WTC11 (cell line): ENCODE data around the gene OPN3. TPM values are rescaled to one million over a fixed set of nuclear protein-coding genes. Genes with fewer than 3 reads are reported as not detected.

Source experiments
- ATAC-seq: fragments of 200-7000 bp; cut with Tn5 transposase; 2 replicates; pipeline ENCODE4 v1.10.0; 2021; ENCODE audit warnings: mild to moderate bottlenecking, moderate library complexity
- CTCF ChIA-PET: fragments of 300-600 bp; sonication (Branson Sonifier 250); formaldehyde crosslinking; loops from one replicate; lab custom pipeline; 2021; ENCODE audit warnings: antibody characterized with exemption; lab: Charles Lee
- POLR2A ChIA-PET: fragments of 350-600 bp; sonication (Branson Sonifier 250); formaldehyde crosslinking; loops from one replicate; lab custom pipeline; 2021; ENCODE audit warnings: antibody characterized with exemption; lab: Charles Lee
- DNase-seq: peaks from one replicate; pipeline ENCODE4 v3.0.0; 2021; ENCODE audit warnings: low spot score
- H3K27ac Mint-ChIP-seq: 2 replicates; pipeline ENCODE4 v1.8.0; 2021; ENCODE audit warnings: mixed read lengths
- H3K27me3 Mint-ChIP-seq: 2 replicates; pipeline ENCODE4 v1.8.0; 2021; ENCODE audit warnings: low read depth, mild to moderate bottlenecking, moderate library complexity, mixed read lengths
- H3K36me3 Mint-ChIP-seq: 2 replicates; pipeline ENCODE4 v1.8.0; 2021; ENCODE audit warnings: mixed read lengths
- H3K4me1 Mint-ChIP-seq: 2 replicates; pipeline ENCODE4 v1.8.0; 2022; ENCODE audit warnings: mixed read lengths
- H3K4me3 Mint-ChIP-seq: 2 replicates; pipeline ENCODE4 v1.8.0; 2021; ENCODE audit warnings: mild to moderate bottlenecking, moderate library complexity, mixed read lengths
- H3K9me3 Mint-ChIP-seq: 2 replicates; pipeline ENCODE4 v1.8.0; 2021; ENCODE audit warnings: mixed read lengths
- ARID4B ChIP-seq: sonication (generic); formaldehyde crosslinking; IDR thresholded peaks from 2 replicates; pipeline ENCODE4 v1.8.0; 2023; ENCODE audit warnings: missing genetic modification reagents, mild to moderate bottlenecking, borderline replicate concordance
- E2F4 ChIP-seq: sonication (generic); formaldehyde crosslinking; IDR thresholded peaks from 2 replicates; pipeline ENCODE4 v1.8.1; 2022; ENCODE audit warnings: low read depth, mild to moderate bottlenecking, moderate library complexity, missing genetic modification reagents, borderline replicate concordance
- E2F5 ChIP-seq: sonication (generic); formaldehyde crosslinking; IDR thresholded peaks from 2 replicates; pipeline ENCODE4 v1.8.1; 2022; ENCODE audit warnings: mild to moderate bottlenecking, moderate library complexity, missing genetic modification reagents
- ELF4 ChIP-seq: sonication (generic); formaldehyde crosslinking; IDR thresholded peaks from 2 replicates; pipeline ENCODE4 v1.8.1; 2022; ENCODE audit warnings: low read depth, mild to moderate bottlenecking, moderate library complexity, missing genetic modification reagents
- ESRRA ChIP-seq: sonication (generic); formaldehyde crosslinking; IDR thresholded peaks from 2 replicates; pipeline ENCODE4 v1.8.1; 2022; ENCODE audit warnings: mild to moderate bottlenecking, missing genetic modification reagents, borderline replicate concordance
- GRHL2 ChIP-seq: fragments of 250-450 bp; sonication (Bioruptor Pico); IDR thresholded peaks from 2 replicates; pipeline ENCODE4 v1.8.0; 2022; ENCODE audit warnings: mild to moderate bottlenecking, moderate library complexity; ENCODE audit not compliant: insufficient replicate concordance, severe bottlenecking
- HMGA2 ChIP-seq: fragments of 250-450 bp; sonication (Bioruptor Pico); IDR thresholded peaks from 2 replicates; pipeline ENCODE4 v1.4.0; 2021; ENCODE audit warnings: mild to moderate bottlenecking, moderate library complexity
- IRF2 ChIP-seq: sonication (generic); formaldehyde crosslinking; IDR thresholded peaks from 2 replicates; pipeline ENCODE4 v1.8.0; 2022; ENCODE audit warnings: low read depth, missing genetic modification reagents, borderline replicate concordance
- NFATC4 ChIP-seq: fragments of 250-450 bp; sonication (Bioruptor Pico); IDR thresholded peaks from 2 replicates; pipeline ENCODE4 v1.9.0; 2021; ENCODE audit warnings: mild to moderate bottlenecking
- NFYB ChIP-seq: sonication (generic); formaldehyde crosslinking; conservative IDR thresholded peaks from 2 replicates; pipeline ENCODE4 v1.8.0; 2022; ENCODE audit warnings: low read depth, missing genetic modification reagents
- NR2C2 ChIP-seq: sonication (generic); formaldehyde crosslinking; IDR thresholded peaks from 2 replicates; pipeline ENCODE4 v1.8.0; 2022; ENCODE audit warnings: mild to moderate bottlenecking, missing genetic modification reagents
- TEAD1 ChIP-seq: sonication (generic); formaldehyde crosslinking; IDR thresholded peaks from 2 replicates; pipeline ENCODE4 v1.8.0; 2022; ENCODE audit warnings: mild to moderate bottlenecking, missing genetic modification reagents
- ZNF121 ChIP-seq: sonication (generic); formaldehyde crosslinking; IDR thresholded peaks from 2 replicates; pipeline ENCODE4 v1.8.0; 2023; ENCODE audit warnings: missing genetic modification reagents
- ZNF138 ChIP-seq: sonication (generic); formaldehyde crosslinking; conservative IDR thresholded peaks from 2 replicates; pipeline ENCODE4 v1.8.1; 2022; ENCODE audit warnings: mild to moderate bottlenecking, moderate library complexity, missing genetic modification reagents
- total RNA-seq: library from RNA; stranded (reverse); gene quantifications from 3 replicates; pipeline ENCODE4 v1.2.3, GENCODE V29; 2021
- TF ChIP-seq, protein P1 (sequence below): fragments of 250-450 bp; sonication (Bioruptor Pico); IDR thresholded peaks from 2 replicates; pipeline ENCODE4 v2.1.2; 2022; ENCODE audit warnings: mild to moderate bottlenecking, moderate library complexity
- TF ChIP-seq, protein P2 (sequence below): sonication (generic); formaldehyde crosslinking; IDR thresholded peaks from 2 replicates; pipeline ENCODE4 v1.8.1; 2023; ENCODE audit warnings: mild to moderate bottlenecking, moderate library complexity, missing genetic modification reagents
- TF ChIP-seq, protein P3 (sequence below): sonication (generic); formaldehyde crosslinking; IDR thresholded peaks from 2 replicates; pipeline ENCODE4 v1.8.1; 2023; ENCODE audit warnings: mild to moderate bottlenecking, missing genetic modification reagents, borderline replicate concordance
- TF ChIP-seq, protein P4 (sequence below): sonication (generic); formaldehyde crosslinking; IDR thresholded peaks from 2 replicates; pipeline ENCODE4 v1.8.1; 2023; ENCODE audit warnings: mild to moderate bottlenecking, missing genetic modification reagents, moderate library complexity

The OPN3 gene
- total RNA-seq, 1 experiment from 2014 or later, result 17.2 TPM

DNA sequence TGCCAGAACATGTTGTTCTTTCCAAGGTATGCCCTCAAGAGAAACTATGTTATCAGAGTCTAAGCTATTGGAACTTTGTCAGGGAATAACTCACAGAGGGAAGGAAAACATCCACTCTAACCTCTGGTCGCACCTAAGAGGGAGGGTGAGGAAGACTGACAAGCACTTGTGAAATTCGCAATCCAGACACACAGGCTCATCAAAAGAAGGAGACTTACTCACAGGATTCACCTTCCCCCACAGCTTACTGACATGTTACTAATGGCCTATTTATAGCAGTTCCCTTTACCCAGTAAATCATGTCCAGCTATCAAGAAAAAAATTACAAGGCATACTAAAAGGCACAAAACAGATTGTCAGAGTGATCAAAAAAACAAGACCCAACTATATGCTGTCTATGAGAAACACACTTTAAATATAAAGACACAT is 48.8 kb upstream of the OPN3 start:
- no peaks in the 10 kb centered on the region for H3K9me3 Mint-ChIP-seq
- no peak for DNase-seq
- no peaks in the 10 kb centered on the region for H3K27me3 Mint-ChIP-seq
- no peak overlapping the region for H3K4me3 Mint-ChIP-seq
- no peak overlapping the region for H3K27ac Mint-ChIP-seq
- ATAC-seq, result no peak
- no peaks in the 10 kb centered on the region for H3K4me1 Mint-ChIP-seq
- no peaks in the 10 kb centered on the region for H3K36me3 Mint-ChIP-seq
- ChIA-PET POLR2A (no interaction called here), CTCF (no interaction called here)
- TF ChIP-seq HMGA2 (CRISPR knock-in tag) (no peak), GRHL2 (CRISPR knock-in tag) (no peak), ZNF138 (CRISPR knock-in tag) (no peak), NFYB (no peak)
- TF ChIP-seq, protein P1, sequence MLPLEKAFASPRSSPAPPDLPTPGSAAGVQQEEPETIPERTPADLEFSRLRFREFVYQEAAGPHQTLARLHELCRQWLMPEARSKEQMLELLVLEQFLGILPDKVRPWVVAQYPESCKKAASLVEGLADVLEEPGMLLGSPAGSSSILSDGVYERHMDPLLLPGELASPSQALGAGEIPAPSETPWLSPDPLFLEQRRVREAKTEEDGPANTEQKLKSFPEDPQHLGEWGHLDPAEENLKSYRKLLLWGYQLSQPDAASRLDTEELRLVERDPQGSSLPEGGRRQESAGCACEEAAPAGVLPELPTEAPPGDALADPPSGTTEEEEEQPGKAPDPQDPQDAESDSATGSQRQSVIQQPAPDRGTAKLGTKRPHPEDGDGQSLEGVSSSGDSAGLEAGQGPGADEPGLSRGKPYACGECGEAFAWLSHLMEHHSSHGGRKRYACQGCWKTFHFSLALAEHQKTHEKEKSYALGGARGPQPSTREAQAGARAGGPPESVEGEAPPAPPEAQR, result no peak
- TF ChIP-seq, protein P2, sequence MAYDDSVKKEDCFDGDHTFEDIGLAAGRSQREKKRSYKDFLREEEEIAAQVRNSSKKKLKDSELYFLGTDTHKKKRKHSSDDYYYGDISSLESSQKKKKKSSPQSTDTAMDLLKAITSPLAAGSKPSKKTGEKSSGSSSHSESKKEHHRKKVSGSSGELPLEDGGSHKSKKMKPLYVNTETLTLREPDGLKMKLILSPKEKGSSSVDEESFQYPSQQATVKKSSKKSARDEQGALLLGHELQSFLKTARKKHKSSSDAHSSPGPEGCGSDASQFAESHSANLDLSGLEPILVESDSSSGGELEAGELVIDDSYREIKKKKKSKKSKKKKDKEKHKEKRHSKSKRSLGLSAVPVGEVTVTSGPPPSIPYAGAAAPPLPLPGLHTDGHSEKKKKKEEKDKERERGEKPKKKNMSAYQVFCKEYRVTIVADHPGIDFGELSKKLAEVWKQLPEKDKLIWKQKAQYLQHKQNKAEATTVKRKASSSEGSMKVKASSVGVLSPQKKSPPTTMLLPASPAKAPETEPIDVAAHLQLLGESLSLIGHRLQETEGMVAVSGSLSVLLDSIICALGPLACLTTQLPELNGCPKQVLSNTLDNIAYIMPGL, result no peak

GRCh38 chr1:241684108-241684507 is 43.9 kb upstream of the OPN3 start:
- TF ChIP-seq NR2C2 (CRISPR knock-in tag), result no peak
- no peak for TF ChIP-seq IRF2 (CRISPR knock-in tag)
- no peak for TF ChIP-seq E2F4 (CRISPR knock-in tag)
- TF ChIP-seq, protein P3, sequence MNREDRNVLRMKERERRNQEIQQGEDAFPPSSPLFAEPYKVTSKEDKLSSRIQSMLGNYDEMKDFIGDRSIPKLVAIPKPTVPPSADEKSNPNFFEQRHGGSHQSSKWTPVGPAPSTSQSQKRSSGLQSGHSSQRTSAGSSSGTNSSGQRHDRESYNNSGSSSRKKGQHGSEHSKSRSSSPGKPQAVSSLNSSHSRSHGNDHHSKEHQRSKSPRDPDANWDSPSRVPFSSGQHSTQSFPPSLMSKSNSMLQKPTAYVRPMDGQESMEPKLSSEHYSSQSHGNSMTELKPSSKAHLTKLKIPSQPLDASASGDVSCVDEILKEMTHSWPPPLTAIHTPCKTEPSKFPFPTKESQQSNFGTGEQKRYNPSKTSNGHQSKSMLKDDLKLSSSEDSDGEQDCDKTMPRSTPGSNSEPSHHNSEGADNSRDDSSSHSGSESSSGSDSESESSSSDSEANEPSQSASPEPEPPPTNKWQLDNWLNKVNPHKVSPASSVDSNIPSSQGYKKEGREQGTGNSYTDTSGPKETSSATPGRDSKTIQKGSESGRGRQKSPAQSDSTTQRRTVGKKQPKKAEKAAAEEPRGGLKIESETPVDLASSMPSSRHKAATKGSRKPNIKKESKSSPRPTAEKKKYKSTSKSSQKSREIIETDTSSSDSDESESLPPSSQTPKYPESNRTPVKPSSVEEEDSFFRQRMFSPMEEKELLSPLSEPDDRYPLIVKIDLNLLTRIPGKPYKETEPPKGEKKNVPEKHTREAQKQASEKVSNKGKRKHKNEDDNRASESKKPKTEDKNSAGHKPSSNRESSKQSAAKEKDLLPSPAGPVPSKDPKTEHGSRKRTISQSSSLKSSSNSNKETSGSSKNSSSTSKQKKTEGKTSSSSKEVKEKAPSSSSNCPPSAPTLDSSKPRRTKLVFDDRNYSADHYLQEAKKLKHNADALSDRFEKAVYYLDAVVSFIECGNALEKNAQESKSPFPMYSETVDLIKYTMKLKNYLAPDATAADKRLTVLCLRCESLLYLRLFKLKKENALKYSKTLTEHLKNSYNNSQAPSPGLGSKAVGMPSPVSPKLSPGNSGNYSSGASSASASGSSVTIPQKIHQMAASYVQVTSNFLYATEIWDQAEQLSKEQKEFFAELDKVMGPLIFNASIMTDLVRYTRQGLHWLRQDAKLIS (CRISPR knock-in tag), result no peak
- no peak for TF ChIP-seq ARID4B (CRISPR knock-in tag)
- TF ChIP-seq ZNF121, result no peak
- no peak for TF ChIP-seq E2F5
- TF ChIP-seq ESRRA (CRISPR knock-in tag), result no peak
- no peak for TF ChIP-seq NFATC4 (CRISPR knock-in tag)
- TF ChIP-seq, protein P4, sequence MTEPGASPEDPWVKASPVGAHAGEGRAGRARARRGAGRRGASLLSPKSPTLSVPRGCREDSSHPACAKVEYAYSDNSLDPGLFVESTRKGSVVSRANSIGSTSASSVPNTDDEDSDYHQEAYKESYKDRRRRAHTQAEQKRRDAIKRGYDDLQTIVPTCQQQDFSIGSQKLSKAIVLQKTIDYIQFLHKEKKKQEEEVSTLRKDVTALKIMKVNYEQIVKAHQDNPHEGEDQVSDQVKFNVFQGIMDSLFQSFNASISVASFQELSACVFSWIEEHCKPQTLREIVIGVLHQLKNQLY (CRISPR knock-in tag), result no peak
- TF ChIP-seq ELF4 (CRISPR knock-in tag), result no peak
- TF ChIP-seq ZNF138 (CRISPR knock-in tag), result no peak
- TF ChIP-seq TEAD1 (CRISPR knock-in tag), result no peak
- Mint-ChIP-seq H3K36me3 (no peaks in the 10 kb centered on the region), H3K4me1 (no peaks in the 10 kb centered on the region), H3K27ac (no peak overlapping the region), H3K9me3 (peaks cover 4% of the 10 kb centered on the region; the same call in 1 of the 2 replicates), H3K27me3 (no peaks in the 10 kb centered on the region), H3K4me3 (no peak overlapping the region)
- DNase-seq (no peak), ATAC-seq (no peak)
- CTCF ChIA-PET, result no interaction called here
- POLR2A ChIA-PET, result no interaction called here
